NCI-H2029 (cell line): ENCODE measurements around the gene PARG.
"Not testable (repeated sequence)": the region's sequence is repeated elsewhere in the genome, so short reads cannot be mapped to it uniquely, and the experiment has no call there.

ENCODE experiments used
- DNase-seq: peaks from one replicate; lab custom pipeline; 2025; lab: John Stamatoyannopoulos, UW

PARG gene

DNA sequence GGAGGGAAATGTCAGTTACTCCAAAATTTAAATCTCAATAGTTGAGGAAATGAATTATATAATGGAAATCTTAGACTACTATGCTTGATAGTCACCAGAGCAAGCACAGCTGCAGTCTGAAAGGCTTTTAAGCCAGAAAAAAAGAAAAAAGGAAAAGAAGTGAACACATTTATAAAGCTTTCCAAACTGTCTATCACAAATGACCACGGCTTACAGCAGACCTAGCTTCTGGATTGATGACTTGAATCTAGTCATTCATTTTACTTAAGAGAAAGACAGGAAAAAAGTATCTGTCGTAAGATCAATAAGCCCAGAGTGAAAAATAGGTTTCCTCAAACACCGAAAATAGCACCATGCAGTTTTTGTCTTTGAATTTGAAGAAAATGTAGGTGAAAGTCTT is 111.8 kb downstream of the PARG start:
- no peak for DNase-seq

DNA sequence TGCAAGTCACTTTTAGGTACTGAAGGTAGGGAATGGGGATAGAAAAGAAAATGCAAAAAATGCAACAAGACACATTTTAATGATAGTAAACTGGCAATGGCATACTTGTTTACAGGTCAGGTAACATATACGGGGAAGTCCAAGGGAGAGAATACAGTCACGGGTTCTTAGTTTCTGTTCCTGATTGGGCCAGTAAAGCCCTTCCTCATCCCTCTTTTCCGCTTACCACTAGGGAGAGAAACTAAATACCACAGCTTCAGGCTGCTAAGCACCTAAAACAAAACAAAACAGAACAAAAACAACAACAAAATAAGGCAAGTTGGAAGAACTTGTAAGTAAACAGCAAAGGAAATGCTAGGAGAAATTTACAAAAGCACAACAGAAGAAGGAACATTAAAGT is 114.5 kb downstream of the PARG start:
- no peak for DNase-seq

DNA sequence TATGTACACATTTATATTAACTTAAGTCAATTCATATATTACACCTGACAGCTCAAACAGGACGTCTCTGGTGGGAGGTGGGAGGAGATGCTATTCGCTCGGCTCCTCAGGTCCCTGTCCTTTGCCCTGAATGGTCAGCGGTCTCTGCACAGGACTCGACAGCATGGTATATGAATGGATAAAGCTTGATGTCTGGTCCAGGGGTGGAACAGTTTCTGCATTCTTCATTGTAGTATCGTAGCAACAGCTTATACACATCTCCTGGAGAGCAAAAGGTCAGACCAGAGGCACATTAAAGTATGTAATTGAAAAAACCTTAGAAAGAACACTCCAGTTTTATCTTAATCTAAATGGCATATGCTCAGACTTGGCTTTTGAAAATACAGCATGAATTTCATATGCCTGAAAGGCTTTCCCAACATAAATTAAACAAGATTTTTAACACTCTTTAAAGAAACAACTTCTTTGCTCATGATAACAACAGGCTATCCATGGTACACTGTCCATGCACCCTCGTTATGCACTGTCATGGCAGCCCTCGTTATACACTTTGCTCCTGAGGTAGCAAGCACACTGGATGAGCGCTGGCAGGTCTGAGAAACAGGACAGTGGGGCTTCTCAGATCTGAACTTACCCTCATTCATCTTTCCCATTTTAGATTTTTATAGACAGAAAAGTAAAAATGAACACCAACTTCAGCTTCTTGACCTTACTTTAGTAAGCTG is 122.4 kb downstream of the PARG start:
- DNase-seq = no peak

DNA sequence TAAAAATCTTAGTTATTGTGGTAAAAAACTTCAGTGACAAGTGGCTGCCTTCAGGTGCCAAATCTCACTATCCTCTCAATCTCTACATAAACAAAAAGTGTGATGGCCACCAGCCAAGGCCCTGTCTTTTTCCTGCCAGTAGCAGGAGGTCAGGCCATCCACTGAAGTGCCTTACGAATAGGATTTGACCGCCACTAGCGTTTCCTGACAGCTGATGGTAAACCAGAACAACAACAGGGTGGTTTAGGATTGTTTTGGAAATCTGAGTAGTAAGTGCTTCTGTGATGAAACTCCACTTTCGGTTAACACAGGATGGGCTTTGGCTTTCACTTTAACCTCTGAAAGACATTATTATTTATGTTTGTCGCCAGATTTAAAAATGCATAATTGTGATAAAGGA is 124.0 kb downstream of the PARG start:
- DNase-seq = no peak

DNA sequence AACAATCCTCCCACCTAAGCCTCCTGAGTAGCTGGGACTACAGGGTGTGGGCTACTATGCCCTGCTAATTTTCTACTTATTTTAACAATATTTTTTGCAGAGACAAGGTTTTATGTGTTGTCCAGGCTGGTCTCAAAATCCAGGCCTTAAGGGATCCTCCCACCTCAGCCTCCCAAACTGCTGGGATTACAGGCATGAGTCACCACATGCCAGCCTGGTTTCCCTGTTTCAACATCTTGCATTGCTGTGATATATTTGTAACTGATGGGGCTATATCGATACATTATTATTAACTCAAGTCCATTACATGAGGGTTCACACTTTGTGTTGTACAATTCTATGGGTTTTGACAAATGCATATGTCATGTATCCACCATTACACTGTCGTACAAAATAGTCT is 137.8 kb downstream of the PARG start:
- DNase-seq = no peak

DNA sequence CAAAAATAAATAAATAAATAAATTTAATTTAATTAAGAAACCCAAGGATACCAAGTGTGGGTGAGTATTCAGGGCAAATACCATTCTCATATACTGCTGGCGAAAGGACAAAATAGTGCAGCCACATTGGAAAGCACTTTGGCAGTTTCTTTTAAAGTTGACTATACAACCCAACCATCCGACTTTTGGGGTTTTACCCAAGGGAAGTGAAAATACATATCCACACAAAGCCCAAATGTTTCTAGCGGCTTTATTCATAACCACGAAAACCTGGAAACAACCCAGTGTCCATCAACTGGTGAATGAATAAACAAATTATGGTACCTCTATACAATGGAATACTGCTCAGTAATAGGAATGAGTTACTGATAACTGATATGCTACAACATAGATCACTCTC is 143.6 kb downstream of the PARG start:
- DNase-seq = no peak

DNA sequence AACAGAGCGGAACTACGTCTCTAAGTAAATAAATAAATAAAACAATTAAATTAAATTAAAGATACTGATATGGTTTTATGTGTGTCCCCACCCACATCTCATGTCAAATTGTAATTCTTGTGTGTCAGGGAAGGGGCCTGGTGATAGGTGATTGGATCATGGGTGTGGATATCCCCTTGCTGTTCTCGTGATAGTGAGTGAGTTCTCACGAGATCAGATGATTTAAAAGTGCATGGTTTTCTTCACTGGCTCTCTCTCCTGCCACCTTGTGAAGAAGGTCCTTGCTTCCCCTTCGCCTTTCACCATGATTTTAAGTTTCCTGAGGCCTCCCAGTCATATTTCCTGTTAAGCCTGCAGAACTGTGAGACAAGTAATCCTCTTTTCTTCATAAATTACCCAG is 150.7 kb downstream of the PARG start:
- no peak for DNase-seq

DNA sequence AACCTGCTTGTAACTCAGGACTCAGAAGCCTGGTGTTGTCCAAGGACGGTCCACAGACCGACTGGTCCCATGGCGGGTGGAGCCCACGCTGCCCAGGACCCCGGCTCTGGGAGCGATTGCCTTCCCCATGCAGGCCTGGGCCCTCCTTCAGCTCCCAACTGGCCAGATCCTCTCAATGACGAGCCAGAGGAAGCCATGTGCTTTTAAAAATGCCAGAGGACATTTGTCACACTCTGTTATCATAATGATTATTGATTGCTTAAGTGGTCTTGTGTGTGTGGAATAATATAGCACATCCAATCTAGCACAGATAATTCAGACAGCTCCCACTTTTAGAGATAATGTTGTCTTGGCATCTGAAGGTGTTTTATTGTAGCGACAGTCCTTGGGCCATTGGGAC is 157.1 kb downstream of the PARG start:
- DNase-seq = no peak

DNA sequence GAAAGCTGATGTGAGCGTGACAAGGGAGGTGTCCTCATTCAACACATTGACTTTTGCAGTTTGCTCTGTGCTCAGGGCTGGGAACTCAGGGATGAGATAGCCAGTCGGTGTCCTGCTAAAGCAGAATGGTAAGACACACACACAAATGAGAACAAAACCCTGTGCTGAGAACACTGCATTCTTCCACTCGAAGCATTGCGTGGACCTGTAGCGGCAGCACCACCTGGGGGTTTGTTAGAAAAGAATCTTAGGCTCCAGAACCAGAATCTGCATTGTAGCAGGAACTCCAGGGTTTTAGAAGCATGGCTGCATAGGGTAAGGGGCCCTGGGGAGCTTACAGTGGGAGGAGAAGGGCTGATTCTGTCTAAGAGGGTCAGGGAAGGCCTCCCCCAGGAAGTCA is 158.2 kb downstream of the PARG start:
- no peak for DNase-seq

DNA sequence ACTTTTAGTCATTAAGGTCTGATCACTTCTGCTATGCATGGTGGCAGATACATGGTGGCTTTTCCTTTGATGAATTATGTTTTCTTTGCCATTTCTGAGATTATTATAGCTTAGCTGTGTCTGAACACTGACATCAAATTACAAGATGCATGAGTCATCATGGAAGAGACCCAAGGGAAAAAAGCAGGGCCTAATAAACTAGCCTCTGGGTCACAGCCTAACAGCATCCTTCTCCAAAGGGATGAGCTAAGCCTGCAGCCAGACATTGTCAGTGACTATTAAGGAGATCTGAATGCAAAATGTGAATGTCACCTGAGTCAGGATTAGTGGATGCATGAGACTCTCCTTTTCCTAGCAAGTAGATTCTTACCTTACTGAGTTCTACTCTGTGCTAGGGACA is 160.6 kb downstream of the PARG start:
- no peak for DNase-seq

DNA sequence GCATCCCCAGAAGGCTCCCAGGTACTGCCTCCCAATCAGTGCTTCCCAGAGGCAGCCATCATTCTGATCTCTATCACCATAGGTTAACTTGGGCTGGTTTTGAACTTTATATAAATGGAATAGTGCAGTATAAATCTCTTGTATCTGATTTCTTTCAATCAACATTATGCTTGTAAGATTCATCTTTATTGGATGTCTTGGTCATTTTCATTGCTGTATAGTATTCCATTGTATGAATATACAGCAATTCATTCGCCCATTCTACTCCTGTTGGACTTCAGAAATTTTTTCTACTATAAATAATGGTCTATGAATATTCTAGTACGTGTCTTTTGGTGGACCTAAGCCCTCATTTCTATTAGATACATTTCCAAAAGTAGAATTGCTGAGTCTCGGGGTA is 163.6 kb downstream of the PARG start:
- no peak for DNase-seq

DNA sequence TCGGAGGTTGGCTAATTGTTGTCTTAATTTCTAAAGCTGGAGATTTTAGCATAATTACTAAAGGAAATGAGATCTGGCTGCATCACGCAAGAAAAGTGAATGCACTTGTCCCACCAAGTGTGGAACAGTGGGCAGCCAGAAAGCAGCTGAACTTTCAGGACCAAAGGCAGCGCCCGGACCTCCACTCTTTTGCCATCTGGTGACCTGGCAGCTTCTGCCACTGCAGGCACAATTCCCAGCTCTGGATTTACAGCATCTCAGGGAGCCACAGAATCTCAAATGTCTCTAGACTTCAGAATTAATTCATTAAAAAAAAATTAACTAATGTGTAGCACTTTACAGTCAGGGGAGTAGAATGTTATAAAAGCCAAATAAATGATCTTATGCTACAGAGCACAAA is 165.0 kb downstream of the PARG start:
- no peak for DNase-seq

DNA sequence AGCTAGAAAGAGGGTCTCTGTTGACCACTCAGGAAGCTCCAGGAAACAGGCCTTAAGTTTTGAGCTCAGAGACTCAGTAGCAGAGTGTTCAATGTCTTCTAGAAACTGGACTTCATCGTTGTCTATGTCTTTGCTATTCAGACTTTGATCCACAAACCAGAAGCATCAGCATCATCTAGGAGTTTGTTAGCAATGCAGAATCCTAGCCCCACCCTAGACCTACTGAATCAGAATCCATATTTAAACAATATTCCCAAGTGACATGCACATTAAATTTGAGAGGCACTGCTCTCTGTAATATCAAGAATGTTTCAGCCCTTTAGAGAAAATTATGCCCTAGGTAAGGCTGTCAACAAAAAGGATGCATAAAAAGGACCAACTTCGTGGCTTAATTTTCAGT is 166.8 kb downstream of the PARG start:
- no peak for DNase-seq

DNA sequence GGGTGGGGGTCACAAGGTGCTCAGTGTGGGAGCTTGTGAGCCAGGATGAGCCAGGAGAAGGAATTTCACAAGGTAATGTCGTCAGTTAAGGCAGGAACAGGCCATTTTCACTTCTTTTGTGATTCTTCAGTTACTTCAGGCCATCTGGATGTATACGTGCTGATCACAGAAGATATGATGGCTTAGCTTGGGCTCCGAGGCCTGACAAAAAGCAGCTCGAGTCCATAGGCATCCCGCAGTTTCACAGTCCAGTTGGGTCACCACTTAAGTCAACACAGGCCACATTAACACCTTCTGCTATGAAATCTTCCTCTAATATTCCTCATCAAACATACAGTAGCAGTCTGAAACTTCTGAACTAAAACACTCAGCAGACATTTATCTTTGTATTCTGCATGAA is 168.9 kb downstream of the PARG start:
- not testable (repeated sequence) for DNase-seq

DNA sequence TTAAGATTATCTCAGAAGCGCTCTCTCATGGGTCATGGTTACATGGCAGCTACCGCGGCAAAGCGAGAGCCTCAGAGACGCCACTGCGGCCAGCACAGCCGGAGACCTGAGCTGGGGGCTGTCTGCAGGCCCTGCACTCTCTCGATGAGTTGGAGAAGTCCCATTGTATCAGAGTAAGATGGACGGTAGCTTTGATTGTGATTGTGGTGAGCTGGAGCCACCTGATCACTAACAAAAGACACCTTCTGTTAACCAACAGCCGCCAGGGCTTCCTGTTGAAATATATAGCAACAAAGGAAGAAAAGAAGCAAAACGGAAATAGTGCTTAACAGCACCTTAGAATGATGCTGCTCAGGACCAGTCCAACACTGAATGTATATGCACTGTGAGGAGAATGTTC is 170.8 kb downstream of the PARG start:
- not testable (repeated sequence) for DNase-seq

DNA sequence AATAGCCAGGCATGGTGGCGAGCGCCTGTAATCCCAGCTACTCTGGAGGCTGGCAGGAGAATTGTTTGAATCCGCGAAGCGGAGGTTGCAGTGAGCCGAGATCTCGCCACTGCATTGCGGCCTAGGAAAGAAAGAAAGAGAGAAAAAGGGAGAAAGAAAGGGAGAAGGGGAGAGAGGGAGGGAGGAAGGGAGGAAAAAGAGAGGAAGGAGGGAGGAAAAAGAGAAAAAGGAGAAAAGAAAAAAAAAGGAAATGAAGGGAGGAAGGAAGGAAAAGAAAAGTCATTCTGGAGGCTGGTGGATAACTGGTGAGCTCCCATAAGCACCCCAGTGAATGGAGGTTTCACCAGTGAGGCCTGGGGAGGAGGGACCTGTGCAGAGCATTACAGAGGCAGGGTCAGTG is 172.1 kb downstream of the PARG start:
- no peak for DNase-seq

DNA sequence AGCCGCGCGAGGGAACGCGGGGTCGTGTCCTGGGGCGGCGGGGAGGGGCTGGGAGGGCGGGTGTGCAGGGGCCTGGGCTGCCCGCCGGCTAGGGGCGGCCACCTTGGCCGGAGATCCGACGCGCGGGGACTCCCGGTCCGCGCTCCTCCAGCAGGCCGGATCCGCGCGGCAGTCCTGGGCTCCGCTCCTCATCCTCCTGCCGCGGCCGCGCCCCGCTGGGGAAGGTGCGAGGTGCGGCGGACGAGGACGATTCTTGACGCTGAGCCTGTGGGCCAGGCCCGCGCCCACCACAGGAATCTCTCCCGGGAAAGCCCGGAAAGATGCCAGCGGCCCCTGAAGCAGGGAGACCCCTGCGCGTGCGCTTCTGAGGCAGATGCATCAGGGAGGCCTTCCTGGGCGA is 173.1 kb downstream of the PARG start:
- no peak for DNase-seq

DNA sequence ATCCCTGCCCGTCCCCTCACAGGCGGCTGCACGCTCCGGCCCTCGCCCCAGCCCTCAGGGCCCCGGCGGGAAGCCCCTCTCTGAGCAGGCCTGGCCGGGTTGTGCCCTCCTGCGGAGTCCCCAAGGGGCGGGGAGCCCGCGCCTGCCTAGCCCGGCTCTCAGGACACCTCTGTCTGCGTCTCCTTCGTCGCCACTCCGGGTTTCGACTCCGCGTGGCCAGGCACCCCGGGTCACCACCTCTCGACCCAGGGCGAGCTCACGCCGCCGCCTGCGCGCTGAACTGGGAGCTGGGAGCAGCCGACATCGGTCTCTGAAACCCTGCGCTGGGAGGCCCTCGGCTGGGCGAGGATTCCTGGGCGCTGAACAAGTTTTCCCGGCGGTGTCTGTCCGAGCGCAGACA is 173.5 kb downstream of the PARG start:
- DNase-seq = no peak
